OCI-M1 (cell line): ENCODE results near the gene CSTB.
A peak's percentile ranks its signal among the peaks of the same experiment; 100 is the strongest.
"Not testable (repeated sequence)": the region's sequence is repeated elsewhere in the genome, so short reads cannot be mapped to it uniquely, and the experiment has no call there.

Source experiments
- DNase-seq: peaks from one replicate; lab custom pipeline; 2025; lab: John Stamatoyannopoulos, UW

The CSTB gene

GRCh38 chr21:43775795-43776430, at the start of gene CSTB:
CSTB (minus strand) TSS chr21:43776308; CDS start chr21:43776269, 39 bp downstream.
- peak; percentile 91 for DNase-seq

- no peak for DNase-seq
Measured at GRCh38 chr21:43825242-43825935, 49.3 kb upstream of the CSTB start.

GRCh38 chr21:43824333-43825241, 48.5 kb upstream of the CSTB start:
- DNase-seq = no peak

- not testable (repeated sequence) for DNase-seq
Measured at GRCh38 chr21:43822741-43823140, 46.6 kb upstream of the CSTB start.

GRCh38 chr21:43822166-43822565, 46.1 kb upstream of the CSTB start:
- DNase-seq = not testable (repeated sequence)

- DNase-seq = no peak
Measured at GRCh38 chr21:43820466-43820865, 44.4 kb upstream of the CSTB start.

GRCh38 chr21:43819511-43820405, 43.6 kb upstream of the CSTB start:
- no peak for DNase-seq

- DNase-seq = no peak
Measured at GRCh38 chr21:43818685-43819084, 42.6 kb upstream of the CSTB start.

GRCh38 chr21:43817157-43818086, 41.3 kb upstream of the CSTB start:
- no peak for DNase-seq

GRCh38 chr21:43816611-43817071, 40.5 kb upstream of the CSTB start:
- DNase-seq = no peak

- DNase-seq = no peak
Measured at GRCh38 chr21:43815991-43816390, 39.9 kb upstream of the CSTB start.

- no peak for DNase-seq
Measured at GRCh38 chr21:43815107-43815613, 39.1 kb upstream of the CSTB start.

- no peak for DNase-seq
Measured at GRCh38 chr21:43814215-43815106, 38.4 kb upstream of the CSTB start.

GRCh38 chr21:43813656-43813980, 37.5 kb upstream of the CSTB start:
- no peak for DNase-seq

- no peak for DNase-seq
Measured at GRCh38 chr21:43812957-43813655, 37.0 kb upstream of the CSTB start.

GRCh38 chr21:43812139-43812821, 36.2 kb upstream of the CSTB start:
- DNase-seq = no peak

GRCh38 chr21:43811262-43812105, 35.4 kb upstream of the CSTB start:
- DNase-seq = no peak
